Measurements from ENCODE around the gene NHEJ1. TPM values are rescaled to one million over a fixed set of nuclear protein-coding genes. Genes with fewer than 3 reads are reported as not detected.

Gene NHEJ1
- total RNA-seq, result 10 to 100 TPM; 13.3 to 21.1 TPM
- polyA plus RNA-seq, result 10 to 100 TPM in 1 of 2 donors, 1 to 10 TPM in 1; 8.4 to 11.7 TPM
- long read RNA-seq, donor 1, partial matches to known transcripts, result 0 of 4 reads
- long read RNA-seq, donor 1, other reads (novel, unspliced or antisense), result 0 of 4 reads
- long read RNA-seq, donor 2, partial matches to known transcripts, result 0 of 2 reads
- long read RNA-seq, donor 2, other reads (novel, unspliced or antisense), result 0 of 2 reads
- long read RNA-seq, donor 3, transcript NHEJ1-201 (8 exons, 2,094 nt), result major isoform, 6 of 6 reads
- long read RNA-seq, donor 3, partial matches to known transcripts, result 0 of 6 reads
- long read RNA-seq, donor 3, other reads (novel, unspliced or antisense), result 0 of 6 reads
- long read RNA-seq, donor 4, result 0 reads
- long read RNA-seq, donor 5, transcript NHEJ1-201 (8 exons, 2,094 nt), result major isoform, 9 of 9 reads
- long read RNA-seq, donor 5, partial matches to known transcripts, result 0 of 9 reads
- long read RNA-seq, donor 5, other reads (novel, unspliced or antisense), result 0 of 9 reads

GRCh38 chr2:219160186-219161017 is at the start of gene NHEJ1:
Gene NHEJ1 (minus strand): TSS chr2:219160815. CDS start chr2:219158362, 2,453 bp downstream.
- Histone ChIP-seq H3K9ac (ENCODE audit: insufficient read depth in 1 of 2, low read length in 2 of 2) (peak within 1 kb of the TSS in 1 of 2 donors; percentile 78), H3K9me3 (ENCODE audit: control insufficient read depth in 4 of 4, insufficient read depth in 3 of 4, low read length in 3 of 4) (no peaks in the 10 kb centered on the region), H3K27ac (ENCODE audit: low read depth in 1 of 2, low read length in 1 of 2) (peak within 1 kb of the TSS; percentile 97 to 99), H3K27me3 (ENCODE audit: control insufficient read depth in 3 of 3, insufficient read depth in 3 of 3, low read length in 2 of 3) (no peaks in the 10 kb centered on the region), H3K36me3 (ENCODE audit: control insufficient read depth in 4 of 4, insufficient read depth in 4 of 4, low read length in 4 of 4) (peaks cover 3 to 7% (median 7%) of the 10 kb centered on the region in 4 donors), H3K4me3 (peak within 1 kb of the TSS; percentile 76), H3K4me1 (ENCODE audit: control insufficient read depth in 5 of 5, insufficient read depth in 5 of 5, low read length in 5 of 5) (peaks cover 0 to 5% (median 5%) of the 10 kb centered on the region in 5 donors)
- TF ChIP-seq CTCF (IDR thresholded peaks at IDR 0.05; ENCODE audit: control extremely low read depth, extremely low read depth), result peak; percentile 92
- peak; percentile 97 for ATAC-seq (ENCODE audit: insufficient read depth, low FRiP score)
- WGBS, 2 donors, result 0% methylated on average over 63 to 70 of the region's 70 CpGs
- DNase-seq, result peak; percentile 94 to 95 (median 94)

GRCh38 chr2:219209236-219210195 is 48.9 kb upstream of the NHEJ1 start:
- 46 to 72% methylated on average over 18 of the region's 18 CpGs for WGBS, 2 donors
- DNase-seq (no peak), ATAC-seq (ENCODE audit: insufficient read depth, low FRiP score) (no peak)
- H3K4me3 ChIP-seq, result no peak overlapping the region
- peaks cover 0 to 22% (median 12%) of the 10 kb centered on the region in 5 donors for H3K4me1 ChIP-seq (ENCODE audit: control insufficient read depth in 5 of 5, insufficient read depth in 5 of 5, low read length in 5 of 5)
- no peak overlapping the region for H3K27ac ChIP-seq (ENCODE audit: low read depth in 1 of 2, low read length in 1 of 2)
- H3K9me3 ChIP-seq (ENCODE audit: control insufficient read depth in 4 of 4, insufficient read depth in 3 of 4, low read length in 3 of 4), result no peaks in the 10 kb centered on the region
- TF ChIP-seq CTCF (IDR thresholded peaks at IDR 0.05; ENCODE audit: control extremely low read depth, extremely low read depth), result no peak
- H3K27me3 ChIP-seq (ENCODE audit: control insufficient read depth in 3 of 3, insufficient read depth in 3 of 3, low read length in 2 of 3), result no peaks in the 10 kb centered on the region
- H3K36me3 ChIP-seq (ENCODE audit: control insufficient read depth in 4 of 4, insufficient read depth in 4 of 4, low read length in 4 of 4), result peaks cover 4 to 37% (median 32%) of the 10 kb centered on the region in 4 donors
- H3K9ac ChIP-seq (ENCODE audit: insufficient read depth in 1 of 2, low read length in 2 of 2), result no peak overlapping the region

GRCh38 chr2:219207884-219208740 is 47.5 kb upstream of the NHEJ1 start:
- no peak for TF ChIP-seq CTCF (IDR thresholded peaks at IDR 0.05; ENCODE audit: control extremely low read depth, extremely low read depth)
- Histone ChIP-seq H3K27me3 (ENCODE audit: control insufficient read depth in 3 of 3, insufficient read depth in 3 of 3, low read length in 2 of 3) (no peaks in the 10 kb centered on the region), H3K27ac (ENCODE audit: low read depth in 1 of 2, low read length in 1 of 2) (peak overlapping the region in 1 of 2 donors; percentile 69), H3K9me3 (ENCODE audit: control insufficient read depth in 4 of 4, insufficient read depth in 3 of 4, low read length in 3 of 4) (no peaks in the 10 kb centered on the region), H3K9ac (ENCODE audit: insufficient read depth in 1 of 2, low read length in 2 of 2) (peak overlapping the region; percentile 28 to 82), H3K4me3 (no peak overlapping the region), H3K36me3 (ENCODE audit: control insufficient read depth in 4 of 4, insufficient read depth in 4 of 4, low read length in 4 of 4) (peaks cover 4 to 25% (median 19%) of the 10 kb centered on the region in 4 donors), H3K4me1 (ENCODE audit: control insufficient read depth in 5 of 5, insufficient read depth in 5 of 5, low read length in 5 of 5) (peaks cover 0 to 22% (median 12%) of the 10 kb centered on the region in 5 donors)
- ATAC-seq (ENCODE audit: insufficient read depth, low FRiP score) (no peak), DNase-seq (peak in 2 of 3 donors; percentile 59 to 81)
- 57 to 62% methylated on average over 17 of the region's 17 CpGs for WGBS, 2 donors

All from lung (tissue), 16 donors.